ENCODE results near the gene ZNF443.
"Not testable (repeated sequence)": the region's sequence is repeated elsewhere in the genome, so short reads cannot be mapped to it uniquely, and the experiment has no call there.

The ZNF443 gene

GRCh38 chr19:12440541-12441316, at the start of gene ZNF443:
Gene ZNF443, minus strand, starts transcription at chr19:12441021. Its CDS starts 107 bp downstream, at chr19:12440914.
- DNase-seq, result peak; percentile 95

GRCh38 chr19:12486265-12486783, 45.5 kb upstream of the ZNF443 start:
- not testable (repeated sequence) for DNase-seq

GRCh38 chr19:12485571-12485970, 44.8 kb upstream of the ZNF443 start:
- DNase-seq, result no peak

GRCh38 chr19:12485052-12485416, 44.2 kb upstream of the ZNF443 start:
- DNase-seq, result no peak

- peak; percentile 91 for DNase-seq
These were observed 43.7 kb upstream of the ZNF443 start, which contains the start of gene ZNF709 for GRCh38 chr19:12484371-12485051. Gene ZNF709, minus strand, starts transcription at chr19:12484816. Its CDS starts 159 bp downstream, at chr19:12484657.

GRCh38 chr19:12484011-12484370, 43.2 kb upstream of the ZNF443 start:
- DNase-seq, result no peak

- DNase-seq, result no peak
These were observed 41.7 kb upstream of the ZNF443 start for GRCh38 chr19:12482509-12482886.

- no peak for DNase-seq
These were observed 41.1 kb upstream of the ZNF443 start for GRCh38 chr19:12481781-12482508.

- no peak for DNase-seq
These were observed 37.6 kb upstream of the ZNF443 start for GRCh38 chr19:12478234-12478941.

GRCh38 chr19:12467651-12468050, 26.8 kb upstream of the ZNF443 start:
- not testable (repeated sequence) for DNase-seq

- DNase-seq, result no peak
These were observed 24.4 kb upstream of the ZNF443 start for GRCh38 chr19:12465211-12465610.

- no peak for DNase-seq
These were observed 23.9 kb upstream of the ZNF443 start for GRCh38 chr19:12464769-12465168.

GRCh38 chr19:12464139-12464538, 23.3 kb upstream of the ZNF443 start:
- DNase-seq, result not testable (repeated sequence)

- DNase-seq, result no peak
These were observed 12.7 kb upstream of the ZNF443 start for GRCh38 chr19:12453495-12453894.

- no peak for DNase-seq
These were observed 10.0 kb upstream of the ZNF443 start for GRCh38 chr19:12450844-12451243.

- DNase-seq, result no peak
These were observed 8.0 kb upstream of the ZNF443 start for GRCh38 chr19:12448808-12449207.

- DNase-seq, result peak; percentile 28
These were observed 908 bp downstream of the ZNF443 start for GRCh38 chr19:12439686-12440540.

GRCh38 chr19:12430726-12431299, 10.0 kb downstream of the ZNF443 start:
- DNase-seq, result not testable (repeated sequence)

- no peak for DNase-seq
These were observed 14.9 kb downstream of the ZNF443 start for GRCh38 chr19:12425888-12426274.

- no peak for DNase-seq
These were observed 15.5 kb downstream of the ZNF443 start for GRCh38 chr19:12425236-12425887.

- DNase-seq, result not testable (repeated sequence)
These were observed 23.5 kb downstream of the ZNF443 start for GRCh38 chr19:12417273-12417672.

Measured in NCI-H1092 treated with DMSO at 0.1 percent for 48 hours (cell line).